Activated T-cell treated with anti-CD3 and anti-CD28 coated beads, Interleukin-2, amount 50 U/mL, for 48 hours (primary cell): Measurements from ENCODE around the gene SERPINB4.
"Not testable (repeated sequence)": the region's sequence is repeated elsewhere in the genome, so short reads cannot be mapped to it uniquely, and the experiment has no call there.

Experiments
- DNase-seq, 2 experiments: peaks; one replicate each; pipeline ENCODE4 v3.0.0-alpha.2; 2020

Gene SERPINB4

GRCh38 chr18:63644142-63644541 lies at the start of gene SERPINB4:
TSS of gene SERPINB4 (minus strand) at chr18:63644256. CDS start at chr18:63643577, 679 bp downstream.
- not testable (repeated sequence) for DNase-seq

GRCh38 chr18:63689064-63689463 lies 45.0 kb upstream of the SERPINB4 start:
- DNase-seq = no peak

DNA sequence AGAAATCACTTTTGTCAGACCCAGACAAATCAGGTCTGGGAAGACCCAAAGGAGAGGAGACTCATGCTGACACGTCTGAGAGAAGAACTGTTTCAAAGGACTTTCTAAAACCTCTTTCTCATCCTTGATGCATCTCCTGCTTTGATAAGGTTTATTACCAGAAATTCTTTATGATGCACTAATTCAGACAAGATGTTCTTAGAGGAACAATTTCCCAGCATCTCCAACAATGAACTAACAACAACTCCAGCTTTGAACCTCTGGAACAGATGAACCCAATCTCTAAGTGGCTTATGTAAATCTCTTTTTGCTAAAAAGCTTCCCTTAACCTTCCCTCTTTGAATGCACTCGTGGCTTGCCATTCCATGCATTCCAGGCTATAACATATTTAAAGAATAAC lies 42.8 kb upstream of the SERPINB4 start:
- DNase-seq = no peak

DNA sequence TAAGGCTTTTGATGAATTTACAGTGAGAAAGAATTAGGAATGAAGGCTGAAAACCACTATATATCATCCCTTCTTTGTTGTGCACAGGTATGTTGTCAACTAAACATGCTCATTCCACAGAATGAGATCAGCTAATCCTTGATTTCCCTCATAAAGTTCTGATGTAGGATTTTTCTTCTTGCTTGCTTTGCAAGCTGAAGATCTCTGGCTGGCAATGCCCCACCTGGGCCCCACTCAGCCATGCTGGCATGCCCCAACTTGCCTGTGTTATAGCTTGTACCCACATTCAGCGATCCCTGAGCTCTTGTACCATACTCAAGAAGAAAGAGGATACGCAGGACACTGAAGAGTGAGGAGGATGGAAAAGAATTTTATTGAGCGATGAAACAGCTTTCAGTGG lies 40.7 kb upstream of the SERPINB4 start:
- no peak for DNase-seq

DNA sequence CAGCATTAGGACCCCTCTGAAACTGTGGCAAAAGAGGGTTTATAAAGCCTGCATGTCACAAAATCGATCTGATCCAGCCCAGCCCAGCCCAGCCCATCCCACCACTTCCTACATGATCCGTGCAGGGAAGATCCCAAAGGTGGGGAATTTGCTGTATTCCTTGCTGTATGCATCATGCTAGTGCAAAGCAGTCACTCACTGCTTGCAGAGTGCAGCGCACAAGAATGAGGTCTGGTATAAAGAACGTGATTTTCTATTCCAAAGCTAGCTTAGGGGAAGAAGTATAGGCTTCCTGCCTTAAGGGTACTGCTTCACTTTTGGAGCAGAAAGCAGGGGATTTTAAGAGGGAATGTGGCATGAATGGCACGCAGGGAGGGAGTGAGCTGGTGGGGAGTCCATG lies 39.8 kb upstream of the SERPINB4 start:
- DNase-seq = no peak

DNA sequence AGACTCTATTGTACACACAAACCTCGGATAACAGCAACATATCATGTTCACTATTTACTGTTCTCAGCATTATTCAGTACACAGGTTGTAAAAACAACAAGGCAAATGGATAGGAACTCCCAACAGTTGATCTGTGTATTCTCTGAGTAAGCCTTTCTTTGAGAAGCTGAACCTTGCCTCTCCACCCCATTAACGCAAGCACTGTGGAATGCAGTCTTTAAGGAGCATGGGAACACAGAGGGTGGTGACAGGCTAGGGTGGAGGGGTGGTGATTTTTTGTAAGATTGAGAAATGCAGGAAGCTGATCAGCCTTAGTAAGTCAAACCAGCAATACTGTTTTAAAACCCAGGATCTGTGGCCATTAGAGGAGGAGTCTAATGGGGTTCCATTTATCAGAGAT lies 39.1 kb upstream of the SERPINB4 start:
- no peak for DNase-seq

DNA sequence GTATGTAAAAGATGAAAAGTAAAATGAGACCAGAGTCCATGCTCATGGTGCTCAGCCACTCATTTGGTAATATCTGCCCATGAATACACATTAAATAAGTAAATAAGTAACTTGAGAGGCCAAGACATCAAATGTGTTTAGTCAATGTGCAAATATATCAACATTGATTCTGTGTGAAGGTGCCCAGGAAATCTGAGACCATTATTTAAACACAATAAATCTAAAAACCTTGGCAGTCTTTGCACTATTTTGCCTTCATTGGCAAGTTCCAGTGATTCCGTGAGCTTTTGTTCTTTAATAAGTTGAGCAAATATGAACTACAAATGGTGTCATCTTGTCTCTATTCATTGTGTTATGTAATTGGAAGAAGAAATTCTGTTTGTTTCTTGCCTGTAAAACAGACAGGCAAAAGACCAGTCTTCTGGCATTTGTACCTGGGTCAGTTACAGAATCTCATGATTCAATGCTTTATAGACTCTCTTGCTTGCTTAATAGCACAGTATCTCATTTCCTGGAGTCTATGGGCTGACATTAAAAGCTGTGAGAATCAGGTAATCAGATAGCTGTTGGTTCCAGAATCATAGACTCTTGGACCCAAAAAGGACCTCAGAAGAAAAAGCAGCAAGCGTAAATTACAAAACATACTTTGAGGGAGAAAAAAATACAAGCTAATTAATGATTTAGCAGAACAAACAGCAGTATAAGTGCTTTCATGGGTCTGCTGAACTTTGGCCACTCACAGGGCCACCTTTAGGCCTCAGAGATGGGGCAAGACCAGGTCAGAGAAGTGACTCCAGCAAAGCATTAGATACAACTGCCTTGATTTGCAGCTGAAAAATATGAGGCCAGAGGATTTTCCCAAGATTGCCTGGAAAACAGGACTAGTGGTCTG lies 37.6 kb upstream of the SERPINB4 start:
- DNase-seq = no peak

GRCh38 chr18:63679820-63680606 lies 36.0 kb upstream of the SERPINB4 start:
- DNase-seq = no peak

- no peak for DNase-seq
Measured at GRCh38 chr18:63677500-63678225, 33.6 kb upstream of the SERPINB4 start.

- DNase-seq = no peak
Measured at GRCh38 chr18:63676526-63677323, 32.7 kb upstream of the SERPINB4 start.

GRCh38 chr18:63664571-63664970 lies 20.5 kb upstream of the SERPINB4 start:
- DNase-seq = no peak

DNA sequence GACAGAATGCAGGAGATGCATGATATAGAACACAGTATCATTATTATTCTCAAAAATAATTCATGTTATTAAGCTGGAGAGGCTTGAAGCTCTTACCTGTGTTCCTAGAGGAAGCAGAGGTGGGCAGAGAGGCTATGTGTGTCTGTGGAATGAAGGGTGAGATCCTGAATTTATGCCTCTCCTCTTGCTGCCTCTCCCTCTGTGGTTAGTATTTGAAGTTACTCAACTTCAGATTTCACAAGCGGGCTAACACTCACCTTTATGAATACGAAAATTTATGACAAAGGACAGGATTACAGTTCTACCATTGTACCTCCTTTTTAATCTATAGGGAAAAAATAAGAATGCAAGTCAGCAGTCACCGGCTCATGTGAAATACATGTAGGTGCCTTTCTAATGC lies 17.7 kb upstream of the SERPINB4 start, which contains the start of gene SERPINB3:
TSS of gene SERPINB3 (minus strand) at position 144 of the 400 bp plus-strand sequence. CDS start 677 bp downstream, outside the sequence.
- DNase-seq = not testable (repeated sequence)

GRCh38 chr18:63658920-63659319 lies 14.9 kb upstream of the SERPINB4 start:
- DNase-seq = not testable (repeated sequence)

- DNase-seq = not testable (repeated sequence)
Measured at GRCh38 chr18:63650271-63650670, 6.2 kb upstream of the SERPINB4 start.

DNA sequence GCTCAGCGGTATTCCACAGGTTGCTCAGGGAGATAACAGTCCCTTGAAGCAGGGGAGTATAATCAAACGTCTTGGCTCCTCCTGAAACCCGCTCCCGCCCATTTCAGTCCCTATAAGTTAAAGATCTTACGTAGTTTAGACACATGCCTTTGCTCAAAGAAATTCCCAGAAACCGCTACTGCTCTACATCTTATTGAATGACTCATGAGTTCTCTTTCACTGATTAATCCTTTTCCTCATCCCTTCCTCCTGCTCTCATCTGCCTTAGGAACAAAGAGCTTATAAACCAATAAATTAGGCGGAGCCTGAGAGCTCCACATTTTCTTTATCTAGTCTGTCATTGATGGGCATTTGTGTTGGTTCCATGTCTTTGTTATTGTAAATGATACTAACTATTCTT lies 4.2 kb upstream of the SERPINB4 start:
- no peak for DNase-seq

DNA sequence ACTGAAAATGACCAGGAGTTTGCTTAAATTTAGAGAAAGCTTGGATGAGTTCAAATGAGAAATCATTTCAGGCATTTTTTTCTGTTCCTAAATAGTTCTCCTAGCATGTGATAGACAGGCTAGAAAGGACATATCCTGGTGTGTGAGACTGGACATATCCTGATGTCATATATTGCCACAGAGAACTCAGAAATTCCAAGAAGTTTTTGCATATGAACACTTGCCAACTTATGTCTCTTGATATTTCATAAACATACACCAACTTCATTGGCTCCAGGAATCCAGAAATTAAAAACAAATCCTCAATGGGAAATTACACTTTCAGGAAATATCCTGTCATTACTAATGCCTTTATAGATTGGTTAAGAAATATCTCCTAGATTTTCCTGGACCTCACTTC lies 2.9 kb upstream of the SERPINB4 start:
- DNase-seq = no peak

DNA sequence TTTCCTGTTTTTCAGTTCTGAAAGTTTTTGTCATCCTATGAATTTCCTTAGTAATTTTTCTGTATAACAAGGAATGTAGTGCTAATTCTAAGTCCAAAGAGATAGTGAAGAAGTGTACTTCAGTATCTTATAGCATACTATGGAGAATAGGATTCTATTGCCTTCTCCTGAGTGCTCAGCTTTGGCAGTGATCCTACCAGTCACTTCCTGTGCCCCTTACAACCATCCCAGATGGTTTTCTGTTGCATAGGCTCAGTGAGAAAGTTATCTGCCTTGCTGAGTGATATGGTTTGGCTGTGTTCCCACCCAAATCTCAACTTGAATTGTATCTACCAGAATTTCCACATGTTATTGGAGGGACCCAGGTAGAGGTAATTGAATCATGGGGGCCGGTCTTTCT lies 638 bp upstream of the SERPINB4 start:
- DNase-seq = not testable (repeated sequence)

GRCh38 chr18:63642668-63643356 lies 1.2 kb downstream of the SERPINB4 start:
- DNase-seq = not testable (repeated sequence)

DNA sequence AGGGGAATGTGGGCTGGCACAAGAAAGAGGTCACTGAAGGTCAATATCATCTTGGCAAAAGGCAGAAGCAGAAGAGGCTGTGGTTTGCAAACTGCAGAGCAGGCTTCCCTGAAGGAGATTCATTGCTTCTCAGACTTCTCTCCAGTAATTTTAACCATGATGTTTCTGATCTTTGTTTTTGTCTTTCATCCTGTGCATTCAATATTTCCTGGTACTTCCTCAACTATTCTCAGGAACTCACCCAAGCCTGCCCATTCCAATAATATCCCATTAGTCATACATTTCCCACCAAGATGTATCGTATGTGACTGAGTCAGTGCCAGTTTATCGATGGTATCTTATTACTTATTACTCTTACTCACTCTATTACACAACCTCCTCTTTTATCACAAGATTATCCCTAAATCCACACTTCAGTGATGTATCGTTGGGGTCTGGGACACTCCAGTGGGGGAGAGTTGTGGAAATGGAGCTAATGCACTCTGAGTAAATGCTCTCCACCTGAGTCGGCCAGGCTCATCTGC lies 2.8 kb downstream of the SERPINB4 start:
- DNase-seq = not testable (repeated sequence)

- no peak for DNase-seq
Measured at GRCh38 chr18:63637703-63638102, 6.4 kb downstream of the SERPINB4 start.

DNA sequence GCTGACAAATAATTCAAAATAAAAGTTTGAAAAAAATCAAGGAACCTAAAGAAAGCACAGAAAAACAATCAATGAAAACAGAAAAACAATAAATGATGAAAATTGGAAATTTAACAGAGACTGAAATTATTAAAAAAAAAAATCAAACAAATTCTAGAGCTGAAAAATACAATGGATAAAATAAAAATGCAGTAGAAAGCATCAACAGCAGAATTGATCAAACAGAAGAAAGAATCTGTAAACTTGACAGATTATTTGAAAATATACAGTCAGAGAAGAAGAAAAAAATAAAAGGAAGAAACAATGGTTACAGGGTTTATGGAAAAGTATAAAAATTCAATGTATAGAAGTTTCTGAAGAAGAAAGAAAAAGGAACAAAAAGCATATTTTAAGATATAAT lies 16.2 kb downstream of the SERPINB4 start:
- DNase-seq = no peak
